ENCODE results near the gene TRIM5. TPM values are rescaled to one million over a fixed set of nuclear protein-coding genes. Genes with fewer than 3 reads are reported as not detected.

Gene TRIM5
- total RNA-seq, 1 experiment from 2014 or later: 21.5 TPM

- no peak overlapping the region; the same call in 1 of the 2 replicates for H3K4ac ChIP-seq (ENCODE audit: low read depth, low read length)
- no peak overlapping the region for H4K5ac ChIP-seq (ENCODE audit: insufficient read length, low read depth, low read length)
- H3K27me3 Mint-ChIP-seq (ENCODE audit: low read depth): no peaks in the 10 kb centered on the region
- DNase-seq: no peak
- H3K79me1 ChIP-seq (ENCODE audit: insufficient read depth, low read depth, low read length, poor library complexity, severe bottlenecking): no peaks in the 10 kb centered on the region
- H3K27ac Mint-ChIP-seq: peak overlapping the region; percentile 92 to 99 (median 96)
- peaks cover 37 to 41% of the 10 kb centered on the region in 2 experiments for H3K4me1 Mint-ChIP-seq
- peaks cover 3% of the 10 kb centered on the region; the same call in 1 of the 2 replicates for H3K79me2 ChIP-seq (ENCODE audit: insufficient read depth, low read length)
- peaks cover 0 to 4% of the 10 kb centered on the region in 2 experiments; a peak in 2 of 5 replicates for H3K9me3 Mint-ChIP-seq
- H3K9ac ChIP-seq (ENCODE audit: extremely low read depth, insufficient read length, low read length): peak overlapping the region; percentile 69
- H4K8ac ChIP-seq (replicated peaks; ENCODE audit: insufficient read length, low read depth, low read length): no peak overlapping the region
- no peak overlapping the region for H2AK5ac ChIP-seq (ENCODE audit: insufficient read length, low read length)
- H3K23ac ChIP-seq (ENCODE audit: insufficient read length, low read depth, low read length): no peak overlapping the region
- H3K4me2 ChIP-seq (ENCODE audit: insufficient read depth, insufficient read length, low read length): peak overlapping the region; percentile 51
- H2BK15ac ChIP-seq (ENCODE audit: low read depth, low read length): no peak overlapping the region
- TF ChIP-seq, protein P1, sequence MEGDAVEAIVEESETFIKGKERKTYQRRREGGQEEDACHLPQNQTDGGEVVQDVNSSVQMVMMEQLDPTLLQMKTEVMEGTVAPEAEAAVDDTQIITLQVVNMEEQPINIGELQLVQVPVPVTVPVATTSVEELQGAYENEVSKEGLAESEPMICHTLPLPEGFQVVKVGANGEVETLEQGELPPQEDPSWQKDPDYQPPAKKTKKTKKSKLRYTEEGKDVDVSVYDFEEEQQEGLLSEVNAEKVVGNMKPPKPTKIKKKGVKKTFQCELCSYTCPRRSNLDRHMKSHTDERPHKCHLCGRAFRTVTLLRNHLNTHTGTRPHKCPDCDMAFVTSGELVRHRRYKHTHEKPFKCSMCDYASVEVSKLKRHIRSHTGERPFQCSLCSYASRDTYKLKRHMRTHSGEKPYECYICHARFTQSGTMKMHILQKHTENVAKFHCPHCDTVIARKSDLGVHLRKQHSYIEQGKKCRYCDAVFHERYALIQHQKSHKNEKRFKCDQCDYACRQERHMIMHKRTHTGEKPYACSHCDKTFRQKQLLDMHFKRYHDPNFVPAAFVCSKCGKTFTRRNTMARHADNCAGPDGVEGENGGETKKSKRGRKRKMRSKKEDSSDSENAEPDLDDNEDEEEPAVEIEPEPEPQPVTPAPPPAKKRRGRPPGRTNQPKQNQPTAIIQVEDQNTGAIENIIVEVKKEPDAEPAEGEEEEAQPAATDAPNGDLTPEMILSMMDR (conservative IDR thresholded peaks at IDR 0.05): no peak
- H4K20me1 ChIP-seq (ENCODE audit: control insufficient read depth, insufficient read depth, insufficient read length): no peaks in the 10 kb centered on the region
- peak overlapping the region; percentile 1 for H3K18ac ChIP-seq (ENCODE audit: insufficient read length, low read depth, low read length)
- no peaks in the 10 kb centered on the region; the same call in 1 of the 2 replicates for H3K4me1 ChIP-seq (ENCODE audit: insufficient read depth, low read length)
- H2BK120ac ChIP-seq (ENCODE audit: low read depth, low read length, poor library complexity, severe bottlenecking): no peak overlapping the region
- no peak overlapping the region for H4K91ac ChIP-seq (ENCODE audit: insufficient read length, low read depth, low read length)
- no peaks in the 10 kb centered on the region for H3K9me3 ChIP-seq (ENCODE audit: control insufficient read depth, low read depth, low read length)
- no peak overlapping the region for H2BK5ac ChIP-seq (ENCODE audit: insufficient read length, low read length)
- no peak overlapping the region for H3T11ph ChIP-seq (ENCODE audit: low read length)
- peak overlapping the region; percentile 75 for H3K27ac ChIP-seq (ENCODE audit: insufficient read length, low read depth, low read length)
- WGBS (ENCODE audit: extremely low coverage, insufficient read length, low lambda C conversion rate): no CpG with 5 or more reads among the region's 5 CpGs
- peaks cover 8% of the 10 kb centered on the region for H3K23me2 ChIP-seq (ENCODE audit: insufficient read length, low read depth, low read length, poor library complexity, severe bottlenecking)
- peaks cover 5 to 26% (median 22%) of the 10 kb centered on the region in 3 experiments; a peak in 6 of 7 replicates for H3K36me3 Mint-ChIP-seq (ENCODE audit: insufficient read depth in 1 of 3, low read depth in 3 of 3)
- no peak overlapping the region for H2AFZ ChIP-seq (ENCODE audit: low read length)
- peak overlapping the region; percentile 66 to 70; a peak in 4 of 5 replicates for H3K4me3 Mint-ChIP-seq
- no peaks in the 10 kb centered on the region for H3K27me3 ChIP-seq (ENCODE audit: insufficient read depth, low read length)
- H2BK20ac ChIP-seq (ENCODE audit: low read depth, low read length, poor library complexity, severe bottlenecking): no peak overlapping the region
- H3K14ac ChIP-seq (ENCODE audit: insufficient read depth, low read length): peak overlapping the region; percentile 14; the same call in 1 of the 2 replicates
- H3K56ac ChIP-seq (ENCODE audit: insufficient read length, low read depth, low read length): no peak overlapping the region
- H2BK12ac ChIP-seq (ENCODE audit: insufficient read length, low read depth, low read length): no peak overlapping the region
These were observed 5.3 kb upstream of the TRIM5 start for GRCh38 chr11:5690216-5690615.
